ENCODE measurements around the gene COL21A1.

DNA sequence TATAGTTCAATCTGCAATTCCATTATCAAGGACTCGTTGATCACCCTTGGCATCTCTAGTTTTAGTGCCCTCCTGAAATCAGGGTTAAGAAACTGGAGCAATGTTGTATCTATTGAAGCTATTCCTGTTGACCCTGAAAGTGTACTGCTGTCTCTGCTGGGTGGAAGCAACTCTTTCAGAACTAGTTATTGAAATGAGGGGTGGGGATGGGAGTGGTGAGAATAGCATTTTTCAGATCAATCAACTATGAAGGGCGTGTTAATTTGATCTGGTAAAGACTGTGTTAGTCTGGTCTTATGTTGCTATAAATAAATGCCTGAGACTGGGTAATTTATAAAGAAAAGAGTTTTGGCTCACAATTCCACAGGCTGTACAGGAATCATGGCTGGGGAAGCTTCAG, 219.5 kb downstream of the COL21A1 start:
- TF ChIP-seq, protein P1, sequence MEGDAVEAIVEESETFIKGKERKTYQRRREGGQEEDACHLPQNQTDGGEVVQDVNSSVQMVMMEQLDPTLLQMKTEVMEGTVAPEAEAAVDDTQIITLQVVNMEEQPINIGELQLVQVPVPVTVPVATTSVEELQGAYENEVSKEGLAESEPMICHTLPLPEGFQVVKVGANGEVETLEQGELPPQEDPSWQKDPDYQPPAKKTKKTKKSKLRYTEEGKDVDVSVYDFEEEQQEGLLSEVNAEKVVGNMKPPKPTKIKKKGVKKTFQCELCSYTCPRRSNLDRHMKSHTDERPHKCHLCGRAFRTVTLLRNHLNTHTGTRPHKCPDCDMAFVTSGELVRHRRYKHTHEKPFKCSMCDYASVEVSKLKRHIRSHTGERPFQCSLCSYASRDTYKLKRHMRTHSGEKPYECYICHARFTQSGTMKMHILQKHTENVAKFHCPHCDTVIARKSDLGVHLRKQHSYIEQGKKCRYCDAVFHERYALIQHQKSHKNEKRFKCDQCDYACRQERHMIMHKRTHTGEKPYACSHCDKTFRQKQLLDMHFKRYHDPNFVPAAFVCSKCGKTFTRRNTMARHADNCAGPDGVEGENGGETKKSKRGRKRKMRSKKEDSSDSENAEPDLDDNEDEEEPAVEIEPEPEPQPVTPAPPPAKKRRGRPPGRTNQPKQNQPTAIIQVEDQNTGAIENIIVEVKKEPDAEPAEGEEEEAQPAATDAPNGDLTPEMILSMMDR (IDR thresholded peaks at IDR 0.05) = no peak
- TF ChIP-seq EP300 (IDR thresholded peaks at IDR 0.05) = no peak
